ENCODE results near the gene LRRFIP1.

The LRRFIP1 gene

GRCh38 chr2:237735798-237736197, 108.4 kb downstream of the LRRFIP1 start:
- H3K4me3 ChIP-seq (replicated peaks; ENCODE audit: low read depth, low read length) = no peak overlapping the region
- no peak for DNase-seq (ENCODE audit: low read depth)
- no peak for TF ChIP-seq CTCF (IDR thresholded peaks at IDR 0.05; ENCODE audit: low read length, missing control alignments)

GRCh38 chr2:237736783-237737182, 109.4 kb downstream of the LRRFIP1 start:
- no peak for TF ChIP-seq CTCF (IDR thresholded peaks at IDR 0.05; ENCODE audit: low read length, missing control alignments)
- DNase-seq (ENCODE audit: low read depth) = no peak
- H3K4me3 ChIP-seq (replicated peaks; ENCODE audit: low read depth, low read length) = no peak overlapping the region

GRCh38 chr2:237737196-237737865, 109.9 kb downstream of the LRRFIP1 start:
- no peak for TF ChIP-seq CTCF (IDR thresholded peaks at IDR 0.05; ENCODE audit: low read length, missing control alignments)
- no peak for DNase-seq (ENCODE audit: low read depth)
- H3K4me3 ChIP-seq (replicated peaks; ENCODE audit: low read depth, low read length) = no peak overlapping the region

GRCh38 chr2:237738255-237738654, 110.9 kb downstream of the LRRFIP1 start:
- no peak overlapping the region for H3K4me3 ChIP-seq (replicated peaks; ENCODE audit: low read depth, low read length)
- no peak for TF ChIP-seq CTCF (IDR thresholded peaks at IDR 0.05; ENCODE audit: low read length, missing control alignments)

GRCh38 chr2:237739101-237739500, 111.7 kb downstream of the LRRFIP1 start:
- H3K4me3 ChIP-seq (replicated peaks; ENCODE audit: low read depth, low read length) = no peak overlapping the region
- TF ChIP-seq CTCF (IDR thresholded peaks at IDR 0.05; ENCODE audit: low read length, missing control alignments) = no peak
- no peak for DNase-seq (ENCODE audit: low read depth)

More at GRCh38 chr2:237738255-237738654, 110.9 kb downstream of the LRRFIP1 start:
- no peak for DNase-seq (ENCODE audit: low read depth)

- DNase-seq (ENCODE audit: low read depth) = no peak
- H3K4me3 ChIP-seq (replicated peaks; ENCODE audit: low read depth, low read length) = no peak overlapping the region
- no peak for TF ChIP-seq CTCF (IDR thresholded peaks at IDR 0.05; ENCODE audit: low read length, missing control alignments)
These were observed 114.8 kb downstream of the LRRFIP1 start for GRCh38 chr2:237742191-237742590.

- H3K4me3 ChIP-seq (replicated peaks; ENCODE audit: low read depth, low read length) = no peak overlapping the region
- no peak for TF ChIP-seq CTCF (IDR thresholded peaks at IDR 0.05; ENCODE audit: low read length, missing control alignments)
- DNase-seq (ENCODE audit: low read depth) = no peak
These were observed 115.2 kb downstream of the LRRFIP1 start for GRCh38 chr2:237742614-237743013.
